ENCODE results near the gene DAGLB.

DAGLB gene

DNA sequence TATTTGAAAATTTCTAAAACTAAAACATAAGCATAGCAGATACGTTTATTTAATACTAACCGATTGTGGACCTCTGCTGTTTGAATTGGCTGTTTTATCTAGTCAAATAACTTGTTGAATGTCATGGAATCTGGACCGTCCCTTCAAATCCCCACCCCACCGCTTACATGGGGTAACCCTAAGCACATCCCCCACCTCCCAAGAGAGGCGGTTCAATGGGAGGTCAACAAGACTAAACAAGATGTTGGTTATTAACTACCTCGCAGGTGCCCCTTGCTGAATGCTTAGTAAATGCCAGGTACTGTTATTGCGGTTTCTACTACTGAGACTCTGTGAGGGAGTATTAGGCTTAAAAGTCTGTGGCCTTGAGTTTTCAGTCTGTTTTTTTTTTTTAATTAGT is 70.9 kb downstream of the DAGLB start:
- DNase-seq (ENCODE audit: low read depth in 2 of 2, low spot score in 1 of 2), result no peak

GRCh38 chr7:6375348-6376101 is 72.2 kb downstream of the DAGLB start:
- DNase-seq (ENCODE audit: low read depth in 2 of 2, low spot score in 1 of 2), result no peak

- DNase-seq (ENCODE audit: low read depth in 2 of 2, low spot score in 1 of 2), result no peak
Observed at GRCh38 chr7:6367701-6368211, 80.0 kb downstream of the DAGLB start.

GRCh38 chr7:6365451-6365850 is 82.3 kb downstream of the DAGLB start:
- DNase-seq (ENCODE audit: low read depth in 2 of 2, low spot score in 1 of 2), result no peak

GRCh38 chr7:6360841-6361240 is 86.9 kb downstream of the DAGLB start:
- no peak for DNase-seq (ENCODE audit: low read depth in 2 of 2, low spot score in 1 of 2)

DNA sequence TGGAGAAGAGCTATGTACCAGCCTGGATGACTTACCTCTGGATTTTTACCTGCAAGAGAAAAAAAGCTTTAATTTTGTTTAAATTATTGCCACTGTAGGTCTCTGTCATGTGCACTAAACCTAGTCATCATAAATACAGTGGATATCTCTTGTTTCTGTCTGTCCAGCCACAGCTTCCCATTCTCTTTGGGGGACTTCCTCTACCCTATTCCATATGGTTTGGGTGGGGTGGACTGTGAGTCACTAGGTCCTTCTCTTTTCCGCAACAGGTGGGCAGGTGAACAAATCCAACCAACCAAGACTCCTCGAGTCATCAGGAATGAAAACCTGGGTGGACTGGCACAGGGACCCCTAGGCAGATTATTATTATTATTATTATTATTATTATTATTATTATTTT is 88.0 kb downstream of the DAGLB start:
- DNase-seq (ENCODE audit: low read depth in 2 of 2, low spot score in 1 of 2), result no peak

Measured in stimulated activated CD8-positive, alpha-beta memory T cell treated with anti-CD3 and anti-CD28 coated beads, Interleukin-4, amount 100 ng/mL, for 4 hours (primary cell).